GM19351 (cell line): Measurements from ENCODE around the gene FBXO34.
A peak's percentile ranks its signal among the peaks of the same experiment; 100 is the strongest.

Source experiments
- ATAC-seq: cut with Tn5 transposase; IDR thresholded peaks from one replicate; pipeline ENCODE4 v1.9.1; 2021; ENCODE audit warnings: mild to moderate bottlenecking, moderate library complexity; ENCODE audit not compliant: unreplicated experiment

The FBXO34 gene

DNA sequence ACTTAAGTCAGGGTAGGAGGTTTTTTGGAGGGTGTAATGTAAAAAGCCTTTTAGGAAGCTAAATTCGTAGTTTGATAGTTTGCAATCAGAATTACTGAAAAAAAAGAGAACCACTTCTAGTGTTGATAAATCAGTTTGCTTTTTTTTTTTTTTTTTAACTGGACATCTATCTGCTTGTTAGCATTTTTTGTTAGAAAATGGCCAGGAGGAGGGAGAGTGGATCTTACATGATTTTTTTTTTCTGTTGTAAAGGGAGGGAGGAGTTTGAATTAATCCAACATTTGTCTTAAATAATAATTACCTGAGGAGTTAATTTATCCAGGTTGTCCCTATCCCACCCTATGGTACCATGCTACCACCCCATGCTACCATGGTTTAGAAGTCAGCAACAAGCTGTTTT is 1.2 kb downstream of the FBXO34 start:
- no peak for ATAC-seq

DNA sequence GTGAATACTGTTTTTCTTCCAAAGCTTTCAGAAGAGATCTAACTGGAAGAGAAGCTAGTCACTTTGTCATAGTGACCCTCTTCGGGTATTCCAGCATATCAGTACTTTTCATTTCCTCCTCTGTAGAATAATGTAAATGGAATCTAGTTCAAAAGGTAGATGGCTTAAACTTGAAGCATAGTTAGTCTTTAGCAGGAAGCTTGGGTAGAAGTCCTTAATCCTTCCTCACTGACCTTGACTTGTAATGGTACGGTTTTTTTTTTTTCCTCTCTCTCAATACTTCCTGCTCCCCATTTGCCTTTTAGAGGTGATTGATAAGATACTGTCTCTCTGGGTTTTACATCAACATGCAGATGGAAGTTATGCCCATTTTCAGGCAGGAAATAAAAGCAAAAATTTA is 1.7 kb downstream of the FBXO34 start:
- ATAC-seq: no peak

DNA sequence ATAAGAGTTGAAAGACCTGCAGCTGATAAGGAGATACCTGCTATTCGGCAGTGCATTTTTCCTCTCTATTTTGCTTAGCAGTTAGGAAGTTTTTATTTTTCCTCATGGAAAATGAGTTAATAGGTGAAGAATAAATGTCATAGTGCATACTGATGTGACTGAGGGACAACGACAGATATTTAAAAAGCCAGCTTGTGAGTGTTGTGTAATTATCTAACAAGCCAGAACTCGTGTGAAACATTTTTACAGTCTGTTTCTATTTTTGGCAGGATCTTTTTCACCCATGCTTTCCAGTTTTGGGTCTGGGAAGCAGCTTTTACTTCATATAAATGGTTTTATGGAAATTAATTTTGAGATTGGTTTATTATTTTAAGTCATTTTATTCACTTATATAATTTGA is 2.9 kb downstream of the FBXO34 start:
- no peak for ATAC-seq

DNA sequence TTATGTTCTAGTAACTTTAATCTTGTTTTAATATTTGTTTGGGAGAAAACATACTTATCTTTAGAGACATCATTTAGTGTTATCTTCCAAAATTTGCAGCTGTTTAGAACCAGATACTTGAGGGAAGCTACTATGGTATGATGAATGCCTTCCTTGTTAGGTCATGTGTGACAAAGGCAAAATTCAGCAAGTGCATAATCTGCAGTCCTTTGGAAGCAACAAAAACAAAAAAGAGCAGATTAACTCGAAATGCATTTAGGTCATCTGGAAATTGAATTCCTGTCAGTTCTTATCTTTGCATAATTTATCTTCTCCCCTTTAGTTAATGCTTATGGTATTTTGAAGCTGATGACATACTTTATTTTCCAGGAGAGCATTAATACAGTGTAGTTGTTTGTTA is 3.5 kb downstream of the FBXO34 start:
- no peak for ATAC-seq

DNA sequence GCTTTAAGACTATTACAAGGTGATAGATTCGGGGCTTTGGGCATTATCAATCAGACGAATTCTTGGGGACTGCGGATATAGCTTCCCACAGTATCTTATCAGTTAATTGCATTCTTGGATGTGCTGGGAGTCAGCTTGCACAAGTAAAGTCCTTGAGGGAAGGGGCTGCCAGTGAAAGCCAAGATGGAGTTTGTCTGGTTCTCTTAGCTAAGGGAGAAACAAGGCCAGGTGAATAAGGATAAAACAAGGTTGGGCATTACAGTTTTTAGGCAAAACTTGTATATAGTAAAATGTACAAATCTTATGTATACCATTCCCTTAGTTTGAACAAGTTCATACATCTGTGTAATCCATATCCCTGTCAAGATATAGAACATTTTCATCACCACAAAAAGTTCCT is 5.5 kb downstream of the FBXO34 start:
- no peak for ATAC-seq

DNA sequence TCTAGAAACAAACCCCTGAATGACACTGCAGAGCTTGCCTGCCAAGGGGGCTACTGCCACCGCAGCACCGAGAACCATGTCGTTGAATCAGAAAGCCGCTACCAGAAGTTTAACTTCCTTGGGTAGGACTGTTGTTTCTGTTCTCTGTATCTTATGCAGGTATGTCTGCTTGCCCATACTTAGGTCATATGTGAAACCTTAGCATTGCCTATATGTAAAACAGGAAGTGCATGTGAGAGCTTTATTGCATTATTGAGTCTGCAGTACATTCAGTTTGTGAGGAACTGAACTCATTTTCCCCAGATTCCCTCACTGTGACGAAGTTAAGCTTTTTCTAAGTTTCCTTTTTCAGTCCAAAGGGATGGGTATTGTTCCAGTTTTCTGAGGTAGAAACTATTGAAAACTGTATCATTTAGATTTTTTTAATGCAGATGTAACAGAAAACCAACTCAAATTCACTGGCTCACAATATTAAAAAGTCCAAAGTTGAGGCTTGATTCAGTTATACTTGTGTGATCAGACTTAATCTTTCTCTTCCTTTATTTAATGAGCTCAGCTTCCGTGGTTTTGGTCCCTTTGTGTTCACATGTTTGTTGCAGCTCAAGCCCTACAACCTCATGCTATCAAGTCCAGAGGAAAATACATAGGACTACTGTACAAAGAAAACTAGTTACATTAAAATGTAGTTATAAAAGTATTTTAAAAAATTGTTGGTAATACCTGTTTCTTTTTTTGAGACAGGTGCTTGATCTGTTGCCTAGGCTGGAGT is 6.9 kb downstream of the FBXO34 start:
- peak; percentile 84 for ATAC-seq

DNA sequence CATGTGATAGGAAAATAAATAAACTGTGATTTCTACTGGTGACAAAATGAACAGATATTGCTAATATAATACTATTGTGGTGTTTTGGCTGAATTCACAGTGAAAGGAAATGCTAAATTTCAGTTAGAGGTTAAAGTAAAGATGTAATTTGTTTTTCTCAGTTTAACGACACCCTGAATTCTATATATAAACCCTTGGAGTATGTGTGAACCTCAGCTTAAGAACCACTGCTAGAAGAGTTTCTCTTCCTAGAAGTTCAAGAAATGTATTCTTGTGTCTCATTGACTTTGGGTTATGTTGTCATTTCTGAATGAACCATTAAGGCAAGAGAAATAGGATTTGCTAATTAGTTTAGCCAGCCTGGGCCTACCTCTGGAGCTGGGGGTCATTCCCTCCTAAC is 8.2 kb downstream of the FBXO34 start:
- peak; percentile 53 for ATAC-seq

DNA sequence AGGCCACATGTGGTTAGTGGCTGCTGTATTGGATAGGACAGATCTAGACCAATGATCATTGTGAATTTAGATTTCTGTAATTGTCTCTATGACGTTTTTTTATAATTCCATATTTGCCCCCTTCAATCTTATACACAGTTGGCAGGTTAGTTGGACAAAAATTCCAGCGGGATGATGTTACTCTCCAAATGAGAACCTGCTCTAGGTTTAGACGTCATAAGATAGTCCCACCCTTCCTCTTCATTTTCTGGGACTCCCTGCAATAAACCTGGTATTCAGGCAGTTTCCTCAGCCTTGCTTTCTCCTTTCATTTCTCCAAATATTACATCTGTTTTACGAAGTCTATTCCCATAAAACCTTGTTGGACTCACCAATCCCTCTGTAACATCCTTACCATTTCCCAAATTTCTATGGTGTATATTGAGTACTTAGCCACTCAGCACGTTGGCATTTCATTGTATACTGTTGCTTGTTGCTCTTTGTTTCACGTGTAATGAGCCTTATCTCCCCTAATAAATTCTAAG is 10.2 kb downstream of the FBXO34 start:
- ATAC-seq: no peak

DNA sequence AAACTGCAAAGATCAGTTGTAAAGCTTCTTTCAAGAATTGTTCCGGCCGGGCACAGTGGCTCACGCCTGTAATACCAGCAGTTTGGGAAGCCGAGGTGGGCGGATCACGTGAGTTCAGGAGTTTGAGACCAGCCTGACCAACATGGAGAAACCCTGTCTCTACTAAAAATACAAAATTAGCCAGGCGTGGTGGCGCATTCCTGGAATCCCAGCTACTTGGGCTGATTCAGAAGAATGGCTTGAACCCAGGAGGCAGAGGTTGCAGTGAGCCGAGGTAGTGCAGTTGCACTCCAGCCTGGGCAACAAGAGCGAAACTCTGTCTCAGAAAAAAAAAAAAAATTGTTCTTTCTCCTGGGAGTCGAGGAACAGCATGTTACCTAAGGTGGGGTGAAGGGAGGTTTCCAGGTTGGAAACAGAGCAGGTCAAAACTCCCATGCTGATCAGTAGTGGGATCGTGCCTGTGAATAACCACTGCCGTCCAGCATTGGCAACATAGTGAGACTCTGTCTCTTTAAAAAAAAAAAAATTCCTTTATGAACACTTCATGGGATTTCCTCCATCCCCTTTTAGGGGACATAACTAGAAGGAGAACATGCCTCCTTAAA is 13.9 kb downstream of the FBXO34 start:
- ATAC-seq: no peak

DNA sequence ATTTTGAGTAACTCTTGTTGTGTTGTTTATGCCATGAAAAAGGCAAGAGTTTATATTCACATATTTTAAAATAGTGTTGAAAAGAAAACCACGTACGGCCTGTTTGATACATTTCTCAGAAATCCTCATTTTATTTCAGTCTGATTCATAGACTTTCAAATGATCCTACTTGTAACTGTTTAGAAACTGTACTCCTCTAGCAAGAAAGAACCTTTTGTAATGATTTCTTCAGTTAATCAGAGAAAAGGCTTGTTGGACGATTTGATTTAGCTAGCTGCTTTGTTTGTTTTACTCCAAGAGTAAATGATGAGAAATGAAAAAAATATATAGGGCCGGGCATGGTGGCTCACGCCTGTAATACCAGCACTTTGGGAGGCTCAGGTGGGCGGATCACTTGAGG is 17.2 kb downstream of the FBXO34 start:
- ATAC-seq: no peak

DNA sequence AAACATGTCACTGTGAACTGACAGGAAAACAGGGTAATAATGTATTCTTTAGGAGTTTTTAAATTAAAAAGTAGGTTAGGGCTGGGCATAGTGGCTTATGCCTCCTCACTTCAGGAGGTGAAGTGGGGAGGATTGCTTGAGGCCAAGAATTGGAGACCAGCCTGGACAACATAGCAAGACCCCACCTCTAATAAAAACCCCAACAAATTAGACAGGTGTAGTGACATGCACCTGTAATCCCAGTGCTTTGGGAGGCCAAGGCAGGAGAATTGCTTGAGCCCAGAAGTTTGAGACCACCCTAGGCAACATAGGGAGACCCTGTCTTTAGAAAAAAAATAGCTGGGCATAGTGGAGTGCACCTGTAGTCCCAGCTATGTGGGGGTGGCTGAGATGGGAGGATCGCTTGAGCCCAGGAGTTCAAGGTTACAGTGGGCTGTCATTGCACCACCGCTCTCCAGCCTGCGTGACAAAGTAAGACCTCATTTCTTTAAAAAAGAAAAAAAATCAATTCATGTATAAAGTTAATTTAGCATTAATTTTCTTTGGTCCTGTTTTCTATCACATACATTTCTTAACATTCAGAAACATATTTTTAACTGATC is 20.4 kb downstream of the FBXO34 start:
- no peak for ATAC-seq

DNA sequence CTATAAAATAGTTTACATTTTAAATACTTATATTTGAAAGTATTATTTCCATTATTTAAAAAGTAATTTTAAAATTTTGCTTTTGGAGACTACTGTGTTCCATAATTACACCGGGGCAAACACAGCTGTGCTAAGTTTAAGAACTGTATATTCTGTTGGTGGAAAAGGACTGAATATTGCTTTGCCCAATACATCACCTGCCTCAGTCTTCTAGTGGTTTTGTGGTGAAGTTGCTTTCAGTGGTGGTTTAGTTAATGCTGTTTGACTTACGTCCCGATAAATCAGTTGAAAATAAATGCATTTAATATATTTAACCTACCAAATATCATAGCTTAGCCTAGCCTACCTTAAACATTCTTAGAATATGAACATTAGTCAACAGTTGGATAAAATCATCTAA is 23.4 kb downstream of the FBXO34 start:
- no peak for ATAC-seq

DNA sequence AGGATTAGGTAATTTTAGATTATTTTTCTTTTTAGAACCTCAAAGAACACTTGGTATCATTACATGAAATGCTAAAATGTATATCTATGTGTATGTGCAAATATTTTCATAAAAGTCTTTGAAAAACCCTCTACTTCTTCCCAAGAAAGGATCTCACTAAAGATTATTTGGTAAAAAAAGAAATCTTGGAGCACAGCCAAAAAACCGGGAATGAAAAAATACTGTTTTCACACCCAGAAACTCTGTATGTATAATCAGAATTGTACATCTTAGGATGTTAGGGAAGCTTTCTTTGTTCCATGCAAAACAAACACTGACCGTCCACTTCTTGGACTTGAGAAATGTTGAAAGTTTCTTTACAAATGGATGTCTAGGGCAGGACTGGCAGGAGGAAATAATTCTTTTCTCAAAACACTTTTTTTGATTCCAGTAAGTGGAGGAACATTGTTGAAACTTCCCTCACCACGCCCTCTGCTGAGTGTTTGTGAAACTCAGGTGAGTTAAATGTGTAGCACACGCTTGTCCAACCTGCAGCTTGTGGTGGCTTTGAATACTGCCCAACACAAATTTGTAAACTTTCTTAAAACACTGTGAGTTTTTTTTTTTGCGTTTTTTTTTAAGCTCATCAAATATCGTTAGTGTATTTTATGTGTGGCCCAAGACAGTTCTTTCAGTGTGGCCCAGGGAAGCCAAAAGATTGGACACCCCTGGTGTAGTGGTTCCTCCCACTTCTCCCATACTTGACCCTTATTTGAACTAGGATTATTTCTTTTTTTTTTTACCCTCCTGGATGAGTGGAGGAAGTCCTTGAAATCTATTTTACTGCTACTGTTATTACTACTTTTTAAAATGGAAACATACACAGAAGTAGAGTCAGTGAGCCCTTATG is 26.6 kb downstream of the FBXO34 start:
- ATAC-seq: no peak

DNA sequence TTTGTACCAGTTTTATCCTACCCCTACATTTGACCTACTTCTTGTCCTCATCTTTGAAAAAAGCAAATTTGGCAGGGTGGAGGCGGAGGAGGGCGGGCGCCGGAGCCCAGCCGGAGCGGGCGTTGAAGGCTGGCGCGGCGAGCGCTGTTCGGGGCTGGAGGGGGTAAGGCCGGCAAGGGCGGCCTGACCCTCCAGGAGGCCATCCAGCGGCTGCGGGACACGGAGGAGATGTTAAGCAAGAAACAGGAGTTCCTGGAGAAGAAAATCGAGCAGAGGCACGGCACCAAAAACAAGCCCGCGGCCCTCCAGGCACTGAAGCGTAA is 27.2 kb downstream of the FBXO34 start:
- no peak for ATAC-seq

DNA sequence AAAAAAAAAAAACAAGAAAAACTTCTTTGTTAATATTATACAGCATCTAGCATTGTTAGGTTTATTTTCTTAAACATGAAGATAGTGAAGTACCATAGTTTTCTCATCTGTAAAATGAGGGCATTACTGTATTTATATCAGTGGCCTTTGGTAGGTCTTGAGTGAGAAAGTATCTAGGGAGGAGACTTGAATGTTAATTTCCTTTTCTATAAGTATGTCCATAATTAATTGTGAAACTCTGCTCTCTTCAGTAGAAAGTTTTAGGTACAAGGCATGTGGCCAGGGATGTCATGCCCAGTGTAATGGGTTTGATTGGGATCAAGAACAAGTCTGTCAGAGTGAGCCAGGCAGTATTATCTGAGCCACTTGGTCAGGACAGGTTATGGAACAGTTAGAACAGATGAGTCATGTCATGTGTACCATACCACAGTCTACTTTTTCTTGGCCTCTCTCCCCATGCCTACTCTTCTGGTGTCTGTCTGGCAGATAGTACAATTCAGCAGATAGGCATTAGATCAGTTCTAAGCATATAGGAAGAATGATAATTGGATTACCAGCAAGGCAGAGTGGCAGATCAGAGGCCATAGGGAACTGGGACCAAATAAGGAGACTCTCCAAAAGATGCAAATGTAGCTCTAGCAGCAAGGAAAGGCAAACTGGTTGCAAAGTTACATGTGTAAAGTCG is 30.4 kb downstream of the FBXO34 start:
- ATAC-seq: peak; percentile 56

DNA sequence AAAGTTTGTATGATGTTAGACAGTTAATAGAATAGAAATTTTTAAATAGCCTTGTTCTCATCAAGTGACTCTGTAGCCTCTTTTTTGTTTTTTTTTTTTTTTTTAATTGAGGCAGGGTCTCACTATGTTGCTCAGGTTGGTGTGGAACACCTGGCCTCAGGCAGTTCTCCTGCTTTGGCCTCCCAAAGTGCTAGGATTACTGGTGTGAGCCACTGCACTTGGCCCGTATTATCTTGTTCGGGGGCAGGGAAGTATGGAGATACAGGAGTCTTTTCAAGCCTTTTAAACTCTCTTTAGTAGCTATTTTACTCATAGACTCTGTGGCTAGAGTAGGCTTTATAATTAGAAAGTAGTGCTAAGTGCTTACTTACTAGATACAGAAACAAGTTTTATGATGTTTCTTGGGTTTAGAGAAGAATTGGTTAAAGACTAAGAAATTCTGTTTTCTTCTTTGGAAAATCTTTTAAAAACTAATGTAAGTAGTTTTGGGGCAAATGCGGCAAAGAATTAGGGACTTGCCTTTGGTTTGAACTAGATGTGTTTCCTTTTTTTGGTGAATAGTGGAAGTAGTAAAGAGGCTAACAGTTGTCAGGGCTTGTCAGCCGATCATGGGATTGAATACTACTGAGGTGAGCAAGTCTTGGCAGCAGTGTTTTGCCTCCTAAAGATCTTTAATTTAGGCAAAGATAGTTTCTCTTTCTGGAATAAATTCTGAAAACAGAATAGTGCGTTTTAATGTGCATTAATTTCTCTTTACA is 31.3 kb downstream of the FBXO34 start:
- no peak for ATAC-seq

DNA sequence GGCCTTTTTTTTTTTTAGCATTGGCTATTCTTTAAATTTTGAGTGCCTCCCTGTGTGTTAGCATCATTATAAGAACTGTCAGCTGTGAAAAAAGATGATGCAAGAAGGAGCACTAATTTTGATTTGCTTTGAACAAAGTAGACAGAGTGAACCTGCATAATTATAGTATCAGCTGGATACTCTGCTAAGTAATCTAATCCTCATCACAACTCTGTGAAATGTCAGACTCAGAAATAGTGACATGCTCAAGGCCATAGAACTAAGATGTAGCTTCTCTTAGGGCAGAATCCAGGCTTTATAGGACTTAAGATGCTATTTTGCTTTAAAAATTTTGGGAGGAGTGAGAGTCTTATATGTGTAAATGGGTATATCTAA is 31.9 kb downstream of the FBXO34 start:
- no peak for ATAC-seq

DNA sequence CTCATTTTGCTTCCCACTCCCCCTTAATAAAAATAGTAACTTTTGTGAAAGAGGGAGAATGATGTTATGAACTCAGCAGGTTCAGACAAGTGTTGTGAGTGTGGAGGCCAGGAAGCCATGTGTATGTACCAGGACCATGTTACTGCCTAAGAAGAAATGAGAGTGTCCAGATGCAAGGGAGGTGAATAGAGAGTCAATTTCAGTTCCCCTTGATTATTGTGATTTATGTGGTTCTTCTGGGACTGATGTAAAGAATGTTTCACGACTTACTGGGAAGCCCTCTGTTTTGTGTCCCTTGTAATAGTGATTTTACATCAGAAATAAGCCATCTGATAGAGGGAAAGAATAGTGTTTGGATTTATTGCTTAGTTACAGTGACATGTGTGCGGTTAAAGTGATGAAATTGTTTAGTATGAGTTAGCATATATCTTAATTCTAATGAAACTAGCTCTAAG is 32.5 kb downstream of the FBXO34 start:
- ATAC-seq: peak; percentile 69

DNA sequence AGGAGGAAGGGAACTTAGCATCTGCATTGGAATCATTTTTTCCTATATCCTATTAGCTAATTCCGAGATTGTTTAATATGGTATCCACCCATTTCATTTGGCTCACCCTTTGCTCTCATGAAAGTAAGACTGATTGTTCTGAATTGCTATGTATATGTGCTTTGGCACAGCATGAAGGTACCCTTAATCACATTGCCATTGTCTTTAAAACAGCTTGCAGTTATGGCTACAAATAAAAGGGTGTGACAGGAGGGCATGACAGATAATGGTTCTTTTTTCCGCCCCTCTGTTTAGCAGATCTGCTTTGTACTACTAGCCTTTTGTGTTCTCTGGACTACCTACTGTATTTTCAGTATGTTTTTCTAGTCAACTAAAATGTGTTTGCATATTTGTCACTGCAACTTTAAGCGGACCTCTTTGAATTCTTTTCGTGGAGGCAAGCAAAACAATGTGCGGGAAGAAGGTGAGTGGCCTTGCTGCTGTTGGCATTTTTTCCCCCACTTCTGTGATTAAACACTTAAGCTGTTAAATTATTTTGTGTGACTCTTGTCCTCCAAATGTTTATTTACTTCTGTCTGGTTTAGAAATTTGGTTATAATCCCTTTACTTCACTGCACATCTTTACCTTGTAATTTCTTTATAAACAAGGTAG is 35.8 kb downstream of the FBXO34 start:
- no peak for ATAC-seq

DNA sequence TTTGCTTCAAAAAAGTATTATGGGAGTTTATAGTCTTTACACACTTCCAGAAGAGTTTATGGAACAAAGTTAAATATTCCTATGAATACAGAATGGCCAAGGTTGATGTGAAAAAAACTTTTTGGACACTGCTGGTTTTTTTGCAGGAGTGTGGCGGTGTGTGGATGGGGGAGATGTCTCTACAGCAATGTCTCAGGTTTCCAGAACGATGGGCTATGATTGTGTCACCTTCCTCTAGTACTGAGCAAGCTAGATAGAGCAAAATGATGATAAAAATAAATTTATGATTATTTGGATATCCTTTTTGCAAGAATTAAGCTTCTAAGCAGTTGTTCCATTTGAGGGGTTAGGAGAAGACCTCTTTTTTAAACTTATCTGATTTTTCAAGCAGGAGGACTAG is 37.9 kb downstream of the FBXO34 start:
- no peak for ATAC-seq
